ENCODE measurements around the gene SPG21.
"Not testable (repeated sequence)": the region's sequence is repeated elsewhere in the genome, so short reads cannot be mapped to it uniquely, and the experiment has no call there.

The SPG21 gene

GRCh38 chr15:64989416-64990167 is at the start of gene SPG21:
Gene SPG21 (minus strand): TSS chr15:64989914. CDS start chr15:64983569, 6,345 bp downstream.
- peak; percentile 87 to 95 for DNase-seq

GRCh38 chr15:65038836-65039235 is 49.1 kb upstream of the SPG21 start:
- no peak for DNase-seq

- no peak for DNase-seq
These were observed 48.7 kb upstream of the SPG21 start for GRCh38 chr15:65038428-65038827.

GRCh38 chr15:65037309-65037708 is 47.6 kb upstream of the SPG21 start:
- no peak for DNase-seq

- DNase-seq = no peak
These were observed 45.0 kb upstream of the SPG21 start for GRCh38 chr15:65034719-65035118.

- DNase-seq = peak in 1 of 2 experiments; percentile 35
These were observed 44.0 kb upstream of the SPG21 start for GRCh38 chr15:65033659-65034269.

- DNase-seq = no peak
These were observed 43.3 kb upstream of the SPG21 start for GRCh38 chr15:65032801-65033537.

- no peak for DNase-seq
These were observed 40.1 kb upstream of the SPG21 start for GRCh38 chr15:65029736-65030208.

GRCh38 chr15:65028921-65029735 is 39.4 kb upstream of the SPG21 start, which contains the start of gene MTFMT:
Gene MTFMT (minus strand): TSS chr15:65029639. CDS start chr15:65029613, 26 bp downstream.
- peak; percentile 63 to 79 for DNase-seq

GRCh38 chr15:65028338-65028737 is 38.6 kb upstream of the SPG21 start:
- DNase-seq = no peak

- no peak for DNase-seq
These were observed 37.9 kb upstream of the SPG21 start for GRCh38 chr15:65027593-65027992.

- no peak for DNase-seq
These were observed 37.0 kb upstream of the SPG21 start for GRCh38 chr15:65026756-65027155.

- no peak for DNase-seq
These were observed 31.8 kb upstream of the SPG21 start for GRCh38 chr15:65021488-65021887.

- DNase-seq = no peak
These were observed 30.7 kb upstream of the SPG21 start for GRCh38 chr15:65020419-65020818.

- not testable (repeated sequence) for DNase-seq
These were observed 21.5 kb upstream of the SPG21 start for GRCh38 chr15:65011198-65011597.

- DNase-seq = no peak
These were observed 19.3 kb upstream of the SPG21 start for GRCh38 chr15:65008983-65009382.

- DNase-seq = no peak
These were observed 17.2 kb upstream of the SPG21 start for GRCh38 chr15:65006876-65007275.

- DNase-seq = no peak
These were observed 15.3 kb upstream of the SPG21 start for GRCh38 chr15:65004993-65005392.

GRCh38 chr15:64997745-64998375 is 8.1 kb upstream of the SPG21 start:
- no peak for DNase-seq

GRCh38 chr15:64997066-64997465 is 7.4 kb upstream of the SPG21 start:
- no peak for DNase-seq

GRCh38 chr15:64993290-64993689 is 3.6 kb upstream of the SPG21 start:
- no peak for DNase-seq

- no peak for DNase-seq
These were observed 1.9 kb upstream of the SPG21 start for GRCh38 chr15:64991536-64992135.
